CD4-positive, alpha-beta T cell treated with Interleukin-4 for 4 hours (primary cell): ENCODE data around the gene GSDMA.
"Not testable (repeated sequence)": the region's sequence is repeated elsewhere in the genome, so short reads cannot be mapped to it uniquely, and the experiment has no call there.

Experiments used
- DNase-seq: peaks from one replicate; pipeline ENCODE4 v3.0.0-alpha.2; 2020

Gene GSDMA

DNA sequence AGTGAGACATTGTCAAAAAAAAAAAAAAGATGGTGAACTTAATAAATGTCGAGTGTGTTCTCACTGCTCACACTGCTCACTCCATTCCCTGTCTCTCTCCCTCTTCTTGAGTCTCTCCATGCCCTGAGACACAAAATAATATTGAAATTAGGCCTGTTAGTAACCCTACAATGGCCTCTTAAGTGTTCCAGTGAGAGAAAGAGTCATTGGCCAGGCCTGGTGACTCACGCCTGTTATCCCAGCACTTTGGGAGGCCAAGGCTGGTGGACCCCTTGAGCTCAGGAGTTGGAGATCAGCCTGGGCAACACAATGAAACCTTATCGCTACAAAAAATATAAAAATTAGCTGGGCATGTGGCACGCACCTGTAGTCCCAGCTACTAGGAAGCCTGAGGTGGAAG is 36.3 kb downstream of the GSDMA start:
- no peak for DNase-seq

DNA sequence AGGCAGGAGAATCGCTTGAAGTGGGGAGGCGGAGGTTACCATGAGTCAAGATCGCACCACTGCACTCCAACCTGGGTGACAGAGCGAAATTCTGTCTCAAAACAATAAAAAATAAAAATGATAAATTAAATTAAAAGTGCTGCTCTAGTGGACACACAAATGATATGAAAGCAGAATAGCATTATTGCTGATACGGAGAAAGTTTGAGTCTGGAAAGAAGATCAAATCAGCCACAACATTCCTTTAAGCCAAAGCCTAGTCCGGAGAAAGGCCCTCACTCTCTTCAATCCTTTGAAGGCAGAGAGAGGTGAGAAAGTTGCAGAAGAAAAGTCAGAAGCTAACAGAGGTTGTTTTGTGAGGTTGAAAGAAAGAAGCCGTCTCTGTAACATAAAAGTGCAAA is 37.4 kb downstream of the GSDMA start:
- DNase-seq: no peak

DNA sequence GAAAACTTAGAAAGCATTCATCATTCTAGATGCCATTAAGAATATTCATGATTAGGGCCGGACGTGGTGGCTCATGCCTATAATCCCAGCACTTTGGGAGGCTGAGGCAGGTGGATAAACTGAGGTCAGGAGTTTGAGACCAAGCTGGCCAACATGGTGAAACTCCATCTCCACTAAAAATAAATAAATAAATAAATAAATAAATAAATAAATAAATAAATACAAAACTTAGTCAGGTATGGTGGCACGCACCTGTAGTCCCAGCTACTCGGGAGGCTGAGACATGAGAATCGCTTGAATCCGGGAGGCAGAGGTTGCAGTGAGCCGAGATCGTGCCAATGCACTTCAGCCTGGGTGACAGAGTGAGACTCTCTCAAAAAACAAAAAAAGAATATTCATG is 38.5 kb downstream of the GSDMA start:
- not testable (repeated sequence) for DNase-seq

DNA sequence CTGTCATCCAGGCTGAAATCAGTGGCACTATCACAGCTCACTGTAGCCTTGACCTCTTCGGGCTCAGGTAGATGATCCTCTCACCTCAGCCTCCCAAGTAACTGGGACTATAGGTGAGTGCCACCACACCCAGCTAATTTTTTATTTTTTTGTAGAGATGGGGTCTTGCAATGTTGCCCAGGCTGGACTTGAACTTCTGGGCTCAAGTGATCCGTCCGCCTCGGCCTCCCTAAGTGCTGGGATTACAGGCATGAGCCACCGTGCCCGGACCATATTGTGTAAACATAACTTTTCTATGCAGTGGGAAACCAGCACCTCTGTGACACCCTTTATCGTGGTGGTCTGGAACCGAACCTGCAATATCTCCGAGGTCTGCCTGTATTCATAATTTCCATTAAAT is 41.3 kb downstream of the GSDMA start:
- DNase-seq: no peak

DNA sequence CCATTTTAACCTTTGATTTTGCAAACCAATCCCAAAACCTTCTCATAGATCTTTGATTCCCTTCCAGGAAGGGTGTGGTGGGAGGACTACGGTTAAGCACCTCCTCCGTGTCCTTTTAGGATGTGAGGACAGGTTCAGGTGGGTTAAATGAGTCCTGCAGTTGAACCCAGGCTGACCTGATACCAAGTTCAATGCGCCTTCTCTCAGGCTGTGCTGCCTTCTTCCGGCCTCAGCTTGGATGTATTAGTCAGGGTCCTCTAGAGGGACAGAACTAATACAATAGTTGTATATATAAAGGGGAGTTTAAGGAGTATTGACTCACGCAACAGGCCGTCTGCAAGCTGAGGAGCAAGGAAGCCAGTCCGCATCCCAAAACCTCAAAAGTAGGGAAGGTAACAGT is 41.9 kb downstream of the GSDMA start:
- DNase-seq: no peak

DNA sequence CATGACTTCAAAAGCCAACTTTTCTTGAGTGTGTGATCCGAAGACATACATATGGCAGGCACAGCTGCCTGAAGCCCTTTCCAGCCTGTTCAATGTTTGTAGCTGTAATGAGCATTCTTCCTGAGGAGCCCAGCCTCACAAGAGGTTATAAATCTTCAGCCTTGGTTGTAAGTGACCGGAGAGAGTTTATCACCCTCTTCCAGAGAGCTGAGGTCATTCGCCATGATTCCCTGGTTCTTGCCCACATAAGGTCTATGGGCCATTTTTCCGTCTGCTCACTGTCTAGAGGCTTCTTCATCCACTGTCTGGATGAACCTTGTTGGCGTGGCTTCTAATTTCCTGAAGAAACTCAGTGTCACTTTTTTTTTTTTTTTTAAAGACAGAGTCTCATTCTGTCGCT is 42.7 kb downstream of the GSDMA start:
- DNase-seq: no peak

DNA sequence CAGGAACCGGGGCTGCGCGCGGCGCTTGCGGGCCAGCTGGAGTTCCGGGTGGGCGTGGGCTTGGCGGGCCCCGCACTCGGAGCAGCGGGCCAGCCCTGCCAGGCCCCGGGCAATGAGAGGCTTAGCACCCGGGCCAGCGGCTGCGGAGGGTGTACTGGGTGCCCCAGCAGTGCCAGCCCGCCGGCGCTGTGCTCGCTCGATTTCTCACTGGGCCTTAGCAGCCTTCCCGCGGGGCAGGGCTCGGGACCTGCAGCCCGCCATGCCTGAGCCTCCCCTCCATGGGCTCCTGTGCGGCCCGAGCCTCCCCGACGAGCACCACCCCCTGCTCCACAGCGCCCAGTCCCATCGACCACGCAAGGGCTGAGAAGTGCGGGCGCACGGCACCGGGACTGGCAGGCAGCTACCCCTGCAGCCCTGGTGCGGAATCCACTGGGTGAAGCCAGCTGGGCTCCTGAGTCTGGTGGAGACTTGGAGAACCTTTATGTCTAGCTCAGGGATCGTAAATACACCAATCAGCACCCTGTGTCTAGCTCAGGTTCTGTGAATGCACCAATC is 48.2 kb downstream of the GSDMA start:
- DNase-seq: not testable (repeated sequence)

DNA sequence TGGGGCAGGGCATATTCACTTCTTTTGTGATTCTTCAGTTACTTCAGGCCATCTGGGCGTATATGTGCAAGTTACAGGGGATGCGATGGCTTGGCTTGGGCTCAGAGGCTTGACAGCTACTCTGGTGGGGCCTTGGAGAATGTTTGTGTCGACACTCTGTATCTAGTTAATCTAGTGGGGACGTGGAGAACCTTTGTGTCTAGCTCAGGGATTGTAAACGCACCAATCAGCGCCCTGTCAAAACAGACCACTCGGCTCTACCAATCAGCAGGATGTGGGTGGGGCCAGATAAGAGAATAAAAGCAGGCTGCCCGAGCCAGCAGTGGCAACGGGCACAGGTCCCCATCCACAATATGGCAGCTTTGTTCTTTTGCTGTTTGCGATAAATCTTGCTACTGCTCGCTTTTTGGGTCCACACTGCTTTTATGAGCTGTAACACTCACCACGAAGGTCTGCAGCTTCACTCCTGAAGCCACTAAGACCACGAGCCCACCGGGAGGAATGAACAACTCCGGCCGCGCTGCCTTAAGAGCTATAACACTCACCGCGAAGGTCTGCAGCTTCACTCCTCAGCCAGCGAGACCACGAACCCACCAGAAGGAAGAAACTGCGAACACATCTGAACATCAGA is 49.3 kb downstream of the GSDMA start:
- not testable (repeated sequence) for DNase-seq

DNA sequence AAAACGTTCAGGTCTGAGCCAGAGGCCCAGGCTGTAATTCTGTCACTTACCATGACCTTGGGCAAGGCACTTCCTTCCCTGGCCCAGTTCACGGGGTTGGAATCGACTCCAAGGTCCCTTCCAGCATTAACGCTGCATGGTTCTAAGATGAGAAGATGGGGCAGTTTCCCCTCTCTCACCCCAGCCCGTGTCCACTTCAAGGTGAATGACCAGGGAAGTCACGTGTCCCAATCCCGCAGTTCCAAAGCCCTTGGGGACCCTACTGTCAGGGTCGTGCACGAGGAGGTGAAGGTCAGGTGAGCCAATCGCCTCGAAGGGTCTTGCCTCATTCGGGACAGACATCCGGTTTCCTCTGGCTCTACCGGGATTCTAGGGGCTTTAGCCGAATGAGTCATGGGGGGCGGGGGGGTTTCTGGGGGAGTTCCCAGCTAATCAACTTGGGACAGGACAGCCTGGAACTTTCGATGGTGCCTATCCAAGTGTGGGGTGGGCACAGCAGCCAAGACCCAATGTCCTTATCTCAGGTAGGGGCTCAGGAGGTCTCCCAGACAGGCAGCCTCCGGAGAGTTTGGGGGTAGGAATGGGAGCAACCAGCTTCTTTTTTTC is 51.7 kb downstream of the GSDMA start:
- no peak for DNase-seq

DNA sequence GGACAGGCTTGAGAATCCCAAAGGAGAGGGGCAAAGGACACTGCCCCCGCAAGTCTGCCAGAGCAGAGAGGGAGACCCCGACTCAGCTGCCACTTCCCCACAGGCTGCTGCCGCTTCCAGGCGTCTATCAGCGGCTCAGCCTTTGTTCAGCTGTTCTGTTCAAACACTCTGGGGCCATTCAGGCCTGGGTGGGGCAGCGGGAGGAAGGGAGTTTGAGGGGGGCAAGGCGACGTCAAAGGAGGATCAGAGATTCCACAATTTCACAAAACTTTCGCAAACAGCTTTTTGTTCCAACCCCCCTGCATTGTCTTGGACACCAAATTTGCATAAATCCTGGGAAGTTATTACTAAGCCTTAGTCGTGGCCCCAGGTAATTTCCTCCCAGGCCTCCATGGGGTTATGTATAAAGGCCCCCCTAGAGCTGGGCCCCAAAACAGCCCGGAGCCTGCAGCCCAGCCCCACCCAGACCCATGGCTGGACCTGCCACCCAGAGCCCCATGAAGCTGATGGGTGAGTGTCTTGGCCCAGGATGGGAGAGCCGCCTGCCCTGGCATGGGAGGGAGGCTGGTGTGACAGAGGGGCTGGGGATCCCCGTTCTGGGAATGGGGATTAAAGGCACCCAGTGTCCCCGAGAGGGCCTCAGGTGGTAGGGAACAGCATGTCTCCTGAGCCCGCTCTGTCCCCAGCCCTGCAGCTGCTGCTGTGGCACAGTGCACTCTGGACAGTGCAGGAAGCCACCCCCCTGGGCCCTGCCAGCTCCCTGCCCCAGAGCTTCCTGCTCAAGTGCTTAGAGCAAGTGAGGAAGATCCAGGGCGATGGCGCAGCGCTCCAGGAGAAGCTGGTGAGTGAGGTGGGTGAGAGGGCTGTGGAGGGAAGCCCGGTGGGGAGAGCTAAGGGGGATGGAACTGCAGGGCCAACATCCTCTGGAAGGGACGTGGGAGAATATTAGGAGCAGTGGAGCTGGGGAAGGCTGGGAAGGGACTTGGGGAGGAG is 52.5 kb downstream of the GSDMA start, which contains the start of gene CSF3:
TSS of gene CSF3 (plus strand) at position 436 of the 993 bp plus-strand sequence. CDS start at position 471, 35 bp downstream.
- DNase-seq: no peak

DNA sequence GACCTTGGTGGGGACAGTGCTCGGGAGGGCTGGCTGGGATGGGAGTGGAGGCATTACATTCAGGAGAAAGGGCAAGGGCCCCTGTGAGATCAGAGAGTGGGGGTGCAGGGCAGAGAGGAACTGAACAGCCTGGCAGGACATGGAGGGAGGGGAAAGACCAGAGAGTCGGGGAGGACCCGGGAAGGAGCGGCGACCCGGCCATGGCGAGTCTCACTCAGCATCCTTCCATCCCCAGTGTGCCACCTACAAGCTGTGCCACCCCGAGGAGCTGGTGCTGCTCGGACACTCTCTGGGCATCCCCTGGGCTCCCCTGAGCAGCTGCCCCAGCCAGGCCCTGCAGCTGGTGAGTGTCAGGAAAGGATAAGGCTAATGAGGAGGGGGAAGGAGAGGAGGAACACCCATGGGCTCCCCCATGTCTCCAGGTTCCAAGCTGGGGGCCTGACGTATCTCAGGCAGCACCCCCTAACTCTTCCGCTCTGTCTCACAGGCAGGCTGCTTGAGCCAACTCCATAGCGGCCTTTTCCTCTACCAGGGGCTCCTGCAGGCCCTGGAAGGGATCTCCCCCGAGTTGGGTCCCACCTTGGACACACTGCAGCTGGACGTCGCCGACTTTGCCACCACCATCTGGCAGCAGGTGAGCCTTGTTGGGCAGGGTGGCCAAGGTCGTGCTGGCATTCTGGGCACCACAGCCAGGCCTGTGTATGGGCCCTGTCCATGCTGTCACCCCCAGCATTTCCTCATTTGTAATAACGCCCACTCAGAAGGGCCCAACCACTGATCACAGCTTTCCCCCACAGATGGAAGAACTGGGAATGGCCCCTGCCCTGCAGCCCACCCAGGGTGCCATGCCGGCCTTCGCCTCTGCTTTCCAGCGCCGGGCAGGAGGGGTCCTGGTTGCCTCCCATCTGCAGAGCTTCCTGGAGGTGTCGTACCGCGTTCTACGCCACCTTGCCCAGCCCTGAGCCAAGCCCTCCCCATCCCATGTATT is 53.5 kb downstream of the GSDMA start:
- no peak for DNase-seq

DNA sequence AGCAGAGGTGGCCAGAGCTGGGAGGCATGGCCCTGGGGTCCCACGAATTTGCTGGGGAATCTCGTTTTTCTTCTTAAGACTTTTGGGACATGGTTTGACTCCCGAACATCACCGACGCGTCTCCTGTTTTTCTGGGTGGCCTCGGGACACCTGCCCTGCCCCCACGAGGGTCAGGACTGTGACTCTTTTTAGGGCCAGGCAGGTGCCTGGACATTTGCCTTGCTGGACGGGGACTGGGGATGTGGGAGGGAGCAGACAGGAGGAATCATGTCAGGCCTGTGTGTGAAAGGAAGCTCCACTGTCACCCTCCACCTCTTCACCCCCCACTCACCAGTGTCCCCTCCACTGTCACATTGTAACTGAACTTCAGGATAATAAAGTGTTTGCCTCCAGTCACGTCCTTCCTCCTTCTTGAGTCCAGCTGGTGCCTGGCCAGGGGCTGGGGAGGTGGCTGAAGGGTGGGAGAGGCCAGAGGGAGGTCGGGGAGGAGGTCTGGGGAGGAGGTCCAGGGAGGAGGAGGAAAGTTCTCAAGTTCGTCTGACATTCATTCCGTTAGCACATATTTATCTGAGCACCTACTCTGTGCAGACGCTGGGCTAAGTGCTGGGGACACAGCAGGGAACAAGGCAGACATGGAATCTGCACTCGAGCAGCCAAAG is 54.7 kb downstream of the GSDMA start:
- DNase-seq: no peak

DNA sequence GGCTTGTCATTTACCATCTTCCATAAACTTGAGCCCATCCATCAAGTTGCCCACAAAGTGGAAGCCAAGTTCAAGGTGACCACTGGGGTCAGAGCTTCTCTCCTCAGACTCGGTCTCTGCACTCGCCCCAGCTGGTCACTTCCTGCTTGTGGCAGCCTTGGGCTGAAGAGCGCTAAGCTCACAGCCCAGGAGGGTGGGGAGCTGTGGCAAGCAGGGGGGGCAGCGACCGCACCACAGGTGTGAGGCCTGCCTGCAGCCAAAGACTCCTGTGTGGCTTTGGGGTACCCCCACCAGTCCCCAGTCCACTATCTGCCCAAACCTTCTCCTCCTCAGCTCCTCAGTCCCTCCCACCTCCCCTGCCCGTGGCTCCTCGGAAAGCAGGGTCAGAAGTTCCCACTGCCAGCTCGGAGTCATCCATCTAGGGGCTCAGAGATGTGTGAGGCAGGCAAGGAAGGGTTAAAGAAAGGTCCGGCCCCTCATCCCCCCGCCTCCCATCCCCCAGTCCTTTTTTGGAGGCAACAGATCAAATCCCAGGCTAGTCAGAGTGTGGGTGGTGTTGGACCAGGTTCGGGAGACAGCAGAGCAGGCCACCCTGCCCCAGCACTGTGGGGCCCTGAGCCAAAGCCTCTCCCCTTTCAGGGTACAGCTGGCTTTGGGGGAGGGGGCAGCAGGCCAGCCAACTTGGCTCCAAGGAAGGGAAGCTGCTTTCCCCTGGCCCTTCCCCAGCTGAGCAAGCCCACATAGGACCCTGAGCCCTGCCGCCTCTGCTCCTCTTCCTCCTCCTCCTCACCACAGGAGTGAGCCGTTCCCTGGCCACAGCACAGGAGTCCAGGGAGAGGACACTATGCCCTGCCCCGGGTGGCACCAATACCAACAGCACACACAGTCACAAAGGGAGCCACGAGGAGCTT is 55.7 kb downstream of the GSDMA start:
- no peak for DNase-seq

DNA sequence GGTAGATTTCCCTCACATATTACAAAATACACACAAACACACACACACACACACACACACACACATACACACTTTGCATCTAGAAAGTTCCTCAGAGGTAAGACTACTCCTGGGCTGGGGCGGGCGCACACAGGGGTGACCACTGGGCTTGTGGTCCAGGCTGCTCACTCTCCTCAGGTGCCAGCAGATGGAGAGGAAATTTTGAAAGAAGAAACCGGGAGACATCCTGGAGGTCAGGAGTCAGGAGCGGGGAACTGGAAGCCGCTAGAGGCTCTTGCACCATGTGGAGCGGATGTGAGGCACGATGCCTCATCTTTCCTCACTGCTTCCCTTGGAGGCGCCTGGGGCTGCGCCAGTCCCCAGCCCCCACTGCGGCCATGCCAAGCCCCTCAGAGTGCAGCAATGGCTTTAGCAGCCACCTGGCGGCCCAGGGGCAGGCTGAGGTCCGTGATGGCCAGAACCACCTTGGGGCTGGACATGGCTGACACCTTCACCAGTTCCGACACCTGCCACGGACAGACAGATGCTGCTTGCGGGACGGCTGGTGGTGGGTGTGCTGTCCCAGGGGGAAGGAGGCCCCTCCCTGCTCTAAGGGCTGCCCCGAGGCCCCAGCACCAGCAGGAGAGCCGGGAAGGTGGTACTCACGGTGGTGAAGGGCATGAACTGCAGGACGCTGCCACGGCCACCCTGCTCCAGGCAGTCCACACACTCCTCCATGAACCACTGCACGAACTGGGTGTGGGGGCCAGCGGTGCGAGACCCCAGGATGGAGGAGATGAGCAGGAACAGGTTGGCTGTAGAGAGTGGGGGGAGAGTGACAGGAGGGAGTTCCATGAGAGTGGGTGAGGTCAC is 56.6 kb downstream of the GSDMA start:
- DNase-seq: no peak

DNA sequence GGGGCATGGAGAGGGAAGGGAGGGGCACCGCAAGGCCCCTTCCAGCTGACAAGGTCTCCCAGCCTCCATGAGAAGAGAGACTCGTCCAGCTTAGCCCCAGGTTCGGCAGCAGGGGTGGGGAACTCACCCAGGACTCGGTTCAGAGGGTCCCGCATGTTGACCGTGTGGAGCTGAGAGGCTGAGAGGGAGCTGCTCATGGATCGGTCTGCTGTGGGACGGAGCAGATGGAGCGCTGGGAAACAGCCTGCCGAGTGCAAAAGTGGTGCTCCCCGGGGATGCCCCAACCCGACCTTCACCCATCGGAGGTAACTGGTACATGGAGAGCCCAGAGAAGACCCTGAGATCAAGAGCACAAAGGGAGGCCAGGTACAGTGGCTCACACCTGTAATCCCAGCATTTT is 57.3 kb downstream of the GSDMA start:
- no peak for DNase-seq

DNA sequence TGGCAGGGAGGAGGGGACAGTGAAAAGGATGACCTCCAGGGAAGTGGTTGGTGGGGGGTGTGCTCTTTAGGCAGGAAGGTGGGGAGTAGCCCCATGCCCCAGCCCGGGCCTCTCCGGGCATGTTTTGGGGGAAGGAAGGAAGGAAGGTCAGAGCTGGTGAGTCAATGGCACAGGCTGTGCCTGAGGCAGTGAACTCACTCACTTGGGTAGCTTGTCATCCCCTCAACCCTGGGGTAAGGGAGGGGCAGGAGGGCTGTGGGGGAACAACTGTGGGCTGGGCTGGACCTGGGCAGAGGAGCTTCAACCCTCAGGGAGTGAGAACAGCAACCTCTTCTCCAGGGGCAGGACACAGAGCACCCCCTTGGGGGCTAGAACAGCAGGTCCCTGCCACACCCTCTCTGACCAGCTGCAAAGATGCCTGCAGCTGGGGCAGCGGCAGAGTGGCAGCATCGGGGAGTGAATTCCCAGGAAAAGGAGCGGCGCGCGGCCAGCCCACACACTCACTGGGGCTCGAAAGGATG is 58.7 kb downstream of the GSDMA start:
- no peak for DNase-seq

DNA sequence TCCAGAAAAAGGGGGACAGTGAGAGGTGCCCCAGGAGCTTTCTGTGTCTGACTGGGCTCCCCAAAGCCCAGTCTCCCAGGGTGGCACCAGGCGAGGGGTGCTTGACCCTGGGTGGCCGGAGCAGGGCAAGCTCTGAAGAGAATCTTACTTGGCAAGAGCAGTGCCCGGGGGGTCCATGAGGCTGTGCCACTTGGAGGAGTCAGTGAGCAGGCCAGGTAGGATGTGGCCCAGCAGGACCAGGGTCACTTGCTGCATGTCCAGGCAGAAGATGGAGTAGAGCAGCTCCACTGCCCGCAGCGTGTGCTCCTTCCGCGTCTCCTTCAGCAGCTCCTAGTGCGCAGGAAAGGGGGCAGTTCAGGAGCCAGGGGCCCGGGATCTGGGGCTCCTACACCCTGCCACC is 59.7 kb downstream of the GSDMA start:
- no peak for DNase-seq

DNA sequence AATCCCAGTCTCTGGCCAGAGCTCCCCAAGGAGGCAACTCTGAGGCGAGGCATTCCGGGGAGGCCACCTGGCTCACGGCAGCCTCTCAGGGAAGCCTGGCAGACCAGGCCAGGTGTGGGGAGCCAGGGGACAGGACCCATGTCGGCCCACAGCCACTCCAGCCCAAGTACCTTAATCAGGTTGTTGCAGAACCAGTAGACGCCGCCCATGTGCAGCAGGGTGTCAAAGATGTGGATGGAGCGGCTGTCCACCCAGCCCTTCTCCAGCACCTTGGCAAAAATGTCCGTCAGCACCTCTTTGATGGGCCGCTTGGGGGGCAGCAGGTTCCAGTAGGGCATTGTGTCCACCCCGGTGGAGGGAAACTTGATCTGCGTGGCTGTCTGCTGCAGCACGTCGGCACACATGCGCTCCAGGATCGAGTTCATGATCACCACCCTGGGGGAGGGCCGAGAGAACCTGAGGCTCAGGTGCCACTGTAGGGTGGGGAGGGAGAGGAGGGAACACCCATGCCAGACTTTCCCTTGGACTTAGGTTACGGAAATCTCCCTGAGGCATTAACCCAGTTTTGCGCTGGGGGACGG is 60.2 kb downstream of the GSDMA start:
- DNase-seq: no peak
